NB4 (cell line): Measurements from ENCODE around the gene HMCES.

ENCODE experiments used
- DNase-seq: peaks from one replicate; pipeline ENCODE4 v3.0.0; 2010; ENCODE audit warnings: low read depth
- H3K4me3 ChIP-seq: one replicate; pipeline ENCODE4 v1.5.1; 2011; ENCODE audit warnings: mild to moderate bottlenecking, low read depth, low read length, moderate library complexity
- CTCF ChIP-seq: IDR thresholded peaks from one replicate; pipeline ENCODE4 v1.5.1; 2012; ENCODE audit warnings: low read depth, low read length
- MAX ChIP-seq: IDR thresholded peaks from 2 replicates; pipeline ENCODE4 v1.6.1; 2011; ENCODE audit warnings: low read depth, low read length
- MYC ChIP-seq: IDR thresholded peaks from 2 replicates; pipeline ENCODE4 v1.6.1; 2011; ENCODE audit warnings: low read depth, low read length
- POLR2A ChIP-seq: IDR thresholded peaks from 2 replicates; pipeline ENCODE4 v1.6.1; 2011; ENCODE audit warnings: mild to moderate bottlenecking; ENCODE audit not compliant: insufficient read length; ENCODE audit errors: extremely low read depth

The HMCES gene

GRCh38 chr3:129278439-129278965 lies at the start of gene HMCES:
Gene HMCES, plus strand, starts transcription at chr3:129278870. Its CDS starts 863 bp downstream, at chr3:129279733.
- H3K4me3 ChIP-seq: peak within 1 kb of the TSS; percentile 83
- peak; percentile 26; the same call in 1 of the 2 replicates for TF ChIP-seq MAX
- no peak for TF ChIP-seq POLR2A
- DNase-seq: peak; percentile 92

- H3K4me3 ChIP-seq: no peak overlapping the region
- no peak for TF ChIP-seq CTCF
- no peak for TF ChIP-seq POLR2A
- no peak for TF ChIP-seq MYC
- no peak for TF ChIP-seq MAX
- DNase-seq: peak; percentile 26
Measured at GRCh38 chr3:129228891-129229585, 49.6 kb upstream of the HMCES start.

DNA sequence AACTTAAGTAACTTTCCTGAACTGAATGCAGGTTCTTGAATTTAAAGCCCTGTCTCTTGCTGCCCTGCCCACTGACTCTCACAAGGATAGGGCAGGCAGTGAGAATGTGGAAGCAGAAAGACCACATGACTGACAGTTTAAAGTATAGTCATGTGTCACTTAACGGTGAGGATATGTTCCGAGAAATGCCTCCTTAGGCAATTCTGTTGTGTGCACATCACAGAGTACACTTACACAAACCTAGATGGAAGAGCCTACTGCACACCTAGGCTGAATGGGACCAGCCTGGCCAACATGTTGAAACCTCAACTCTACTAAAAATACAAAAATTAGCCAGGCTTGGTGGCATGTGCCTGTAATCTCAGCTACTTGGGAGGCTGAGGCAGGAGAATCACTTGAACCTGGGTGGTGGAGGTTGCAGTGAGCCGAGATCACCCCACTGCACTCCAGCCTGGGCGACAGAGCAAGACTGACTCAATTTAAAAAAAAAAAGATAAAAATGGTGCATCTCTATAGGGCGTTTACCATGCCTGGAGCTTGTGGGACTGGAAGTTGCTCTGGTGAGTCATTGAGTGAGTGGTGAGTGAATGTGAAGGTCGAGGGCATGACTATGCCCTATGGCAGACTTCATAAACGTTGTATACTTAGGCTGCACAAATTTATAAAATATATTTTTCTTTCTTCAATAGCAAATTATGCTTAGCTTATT lies 48.2 kb upstream of the HMCES start:
- peak; percentile 66 for DNase-seq
- TF ChIP-seq CTCF (no peak), MYC (no peak), MAX (peak; percentile 70), POLR2A (no peak)
- H3K4me3 ChIP-seq: no peak overlapping the region

DNA sequence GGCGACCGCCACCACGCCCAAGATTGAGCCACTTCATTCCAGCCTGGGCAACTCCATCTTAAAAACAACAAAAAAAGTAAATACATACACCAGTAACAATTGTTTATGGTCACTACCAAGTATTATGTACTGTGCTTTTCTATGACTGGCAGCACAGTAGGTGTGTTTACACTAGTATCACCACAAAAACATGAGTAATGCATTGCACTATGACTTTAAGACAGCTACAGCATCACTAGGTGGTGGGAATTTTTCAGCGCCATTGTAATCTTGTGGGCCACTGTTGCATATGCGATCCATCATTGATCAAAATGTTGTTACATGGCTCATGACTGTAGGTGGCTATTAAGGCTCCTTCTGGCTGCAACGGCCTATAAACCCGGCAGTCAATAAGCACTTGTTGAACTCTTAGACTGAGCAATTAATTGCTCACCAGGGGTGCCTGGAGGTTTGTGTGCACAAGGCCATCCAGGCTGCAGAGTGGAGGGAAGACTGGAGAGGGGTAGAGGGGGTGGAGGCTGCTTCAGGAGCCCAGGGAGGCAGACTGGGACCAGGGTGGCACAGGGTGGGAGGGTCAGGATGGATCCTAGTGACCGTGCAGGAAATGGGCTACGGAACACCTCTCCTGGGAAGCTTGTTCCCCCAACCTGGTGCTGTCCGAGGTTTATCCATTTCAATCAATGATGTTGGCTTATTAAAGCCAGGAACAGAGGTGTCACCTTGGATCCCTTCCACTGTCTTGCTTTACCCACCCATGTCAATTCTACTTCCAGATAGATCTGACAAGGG lies 47.1 kb upstream of the HMCES start:
- TF ChIP-seq POLR2A: no peak
- no peak for TF ChIP-seq MYC
- no peak for TF ChIP-seq CTCF
- no peak for TF ChIP-seq MAX
- no peak overlapping the region for H3K4me3 ChIP-seq
- DNase-seq: no peak

GRCh38 chr3:129233538-129233937 lies 45.1 kb upstream of the HMCES start:
- TF ChIP-seq MAX (peak; percentile 84), MYC (peak; percentile 80), CTCF (no peak), POLR2A (no peak)
- peak; percentile 88 for DNase-seq

More at GRCh38 chr3:129233538-129233937, 45.1 kb upstream of the HMCES start:
- no peak overlapping the region for H3K4me3 ChIP-seq
